Mesothelial cell of epicardium (in vitro differentiated cells): ENCODE data around the gene NKIRAS1. TPM values are rescaled to one million over a fixed set of nuclear protein-coding genes. Genes with fewer than 3 reads are reported as not detected.

ENCODE experiments used
- DNase-seq, 2 experiments: peaks; one replicate each; pipeline ENCODE4 v3.0.0; 2021; ENCODE audit warnings: low spot score in 2 of 2; ENCODE audit not compliant: unreplicated experiment in 2 of 2
- H3K27ac Mint-ChIP-seq: 2 replicates; pipeline ENCODE4 v1.8.0; 2021; ENCODE audit warnings: mixed read lengths
- H3K27me3 Mint-ChIP-seq: 2 replicates; pipeline ENCODE4 v1.8.0; 2021; ENCODE audit warnings: low read depth, mixed read lengths
- H3K36me3 Mint-ChIP-seq: 2 replicates; pipeline ENCODE4 v1.8.0; 2021; ENCODE audit warnings: mixed read lengths
- H3K4me1 Mint-ChIP-seq: 2 replicates; pipeline ENCODE4 v1.8.0; 2021; ENCODE audit warnings: mixed read lengths
- H3K4me3 Mint-ChIP-seq: 2 replicates; pipeline ENCODE4 v1.8.0; 2021; ENCODE audit warnings: mild to moderate bottlenecking, moderate library complexity, mixed read lengths
- H3K9me3 Mint-ChIP-seq: 2 replicates; pipeline ENCODE4 v1.8.0; 2021; ENCODE audit warnings: mixed read lengths
- CTCF ChIP-seq: fragments of 200-600 bp; sonication (generic); IDR thresholded peaks from one replicate; pipeline ENCODE4 v1.5.0; 2021; ENCODE audit warnings: antibody characterized with exemption; ENCODE audit not compliant: unreplicated experiment
- total RNA-seq: library from RNA; stranded (reverse); gene quantifications from 3 replicates; pipeline ENCODE4 v1.2.1, GENCODE V29; 2021

Gene NKIRAS1
- total RNA-seq, 1 donor from 2014 or later, result 8.7 TPM

- H3K4me1 Mint-ChIP-seq, result peaks cover 6% of the 10 kb centered on the region
- TF ChIP-seq CTCF, result no peak
- H3K27me3 Mint-ChIP-seq, result no peaks in the 10 kb centered on the region
- H3K4me3 Mint-ChIP-seq, result no peak overlapping the region
- H3K27ac Mint-ChIP-seq, result no peak overlapping the region
- DNase-seq, result no peak
- H3K36me3 Mint-ChIP-seq, result peaks cover 52% of the 10 kb centered on the region
- H3K9me3 Mint-ChIP-seq, result no peaks in the 10 kb centered on the region
Measured at GRCh38 chr3:23960649-23961048, 43.9 kb upstream of the NKIRAS1 start.

GRCh38 chr3:23959135-23959900, 42.5 kb upstream of the NKIRAS1 start:
- peaks cover 11% of the 10 kb centered on the region for H3K4me1 Mint-ChIP-seq
- H3K27ac Mint-ChIP-seq, result no peak overlapping the region
- no peak overlapping the region for H3K4me3 Mint-ChIP-seq
- H3K9me3 Mint-ChIP-seq, result no peaks in the 10 kb centered on the region
- H3K36me3 Mint-ChIP-seq, result peaks cover 47% of the 10 kb centered on the region
- no peaks in the 10 kb centered on the region for H3K27me3 Mint-ChIP-seq
- DNase-seq, result no peak
- TF ChIP-seq CTCF, result no peak

- H3K4me3 Mint-ChIP-seq, result no peak overlapping the region
Measured at GRCh38 chr3:23956701-23957100, 39.9 kb upstream of the NKIRAS1 start.

GRCh38 chr3:23954144-23954543, 37.4 kb upstream of the NKIRAS1 start:
- Mint-ChIP-seq H3K27ac (no peak overlapping the region), H3K36me3 (peaks cover 15% of the 10 kb centered on the region), H3K4me3 (no peak overlapping the region), H3K9me3 (no peaks in the 10 kb centered on the region), H3K4me1 (peaks cover 36% of the 10 kb centered on the region), H3K27me3 (no peaks in the 10 kb centered on the region)
- no peak for TF ChIP-seq CTCF
- no peak for DNase-seq

More at GRCh38 chr3:23956701-23957100, 39.9 kb upstream of the NKIRAS1 start:
- no peaks in the 10 kb centered on the region for H3K9me3 Mint-ChIP-seq
- H3K4me1 Mint-ChIP-seq, result peaks cover 21% of the 10 kb centered on the region
- no peak for DNase-seq
- peaks cover 30% of the 10 kb centered on the region for H3K36me3 Mint-ChIP-seq
- no peak for TF ChIP-seq CTCF
- no peak overlapping the region for H3K27ac Mint-ChIP-seq
- no peaks in the 10 kb centered on the region for H3K27me3 Mint-ChIP-seq

- H3K36me3 Mint-ChIP-seq, result peaks cover 15% of the 10 kb centered on the region
- peaks cover 36% of the 10 kb centered on the region for H3K4me1 Mint-ChIP-seq
- H3K9me3 Mint-ChIP-seq, result no peaks in the 10 kb centered on the region
- no peak overlapping the region for H3K27ac Mint-ChIP-seq
- DNase-seq, result no peak
- no peak for TF ChIP-seq CTCF
- H3K4me3 Mint-ChIP-seq, result no peak overlapping the region
- no peaks in the 10 kb centered on the region for H3K27me3 Mint-ChIP-seq
Measured at GRCh38 chr3:23953523-23953922, 36.7 kb upstream of the NKIRAS1 start.
